ENCODE measurements around the gene ACBD3. TPM values are rescaled to one million over a fixed set of nuclear protein-coding genes. Genes with fewer than 3 reads are reported as not detected.

ACBD3 gene
- total RNA-seq, 6 experiments from 2014 or later = 14.6 to 23.6 (median 17.5) TPM

DNA sequence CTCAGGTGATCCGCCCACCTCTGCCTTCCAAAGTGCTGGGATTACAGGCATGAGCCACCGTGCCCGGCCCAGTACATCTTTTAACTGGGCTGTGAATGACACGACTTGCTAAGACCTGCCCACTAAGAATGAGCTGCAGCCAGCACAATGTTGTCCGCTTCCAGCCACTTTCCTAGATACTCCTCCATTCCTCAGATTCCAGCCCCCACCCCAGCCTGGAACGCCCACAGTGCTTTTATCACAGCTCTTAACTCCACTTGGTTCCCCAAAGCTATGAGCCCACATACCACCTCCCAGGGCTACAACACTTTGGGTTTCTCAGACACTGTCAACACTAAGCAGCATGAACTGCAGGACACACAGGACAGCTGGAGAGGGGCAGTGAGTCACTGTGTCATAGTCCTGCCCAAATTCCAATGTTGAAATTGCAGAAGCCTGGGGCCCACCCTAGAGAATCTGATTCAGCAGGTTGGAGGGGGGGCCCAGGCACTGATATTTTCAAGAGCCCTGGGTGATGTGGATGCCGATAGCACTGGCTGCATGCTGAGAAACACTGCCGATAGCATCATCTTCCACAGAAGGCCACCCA, 58.0 kb downstream of the ACBD3 start:
- WGBS (ENCODE audit: insufficient coverage, low coverage, low lambda C conversion rate, missing lambda C conversion rate) = 82% methylated on average over 4 of the region's 8 CpGs
- ATAC-seq (peak in 1 of 4 donors; percentile 38), DNase-seq (no peak)
- no peaks in the 10 kb centered on the region for H3K9me3 ChIP-seq
- peaks cover 0 to 8% (median 0%) of the 10 kb centered on the region in 4 donors for H3K4me1 ChIP-seq
- no peak for TF ChIP-seq POLR2A (IDR thresholded peaks at IDR 0.05)
- TF ChIP-seq, protein P1, sequence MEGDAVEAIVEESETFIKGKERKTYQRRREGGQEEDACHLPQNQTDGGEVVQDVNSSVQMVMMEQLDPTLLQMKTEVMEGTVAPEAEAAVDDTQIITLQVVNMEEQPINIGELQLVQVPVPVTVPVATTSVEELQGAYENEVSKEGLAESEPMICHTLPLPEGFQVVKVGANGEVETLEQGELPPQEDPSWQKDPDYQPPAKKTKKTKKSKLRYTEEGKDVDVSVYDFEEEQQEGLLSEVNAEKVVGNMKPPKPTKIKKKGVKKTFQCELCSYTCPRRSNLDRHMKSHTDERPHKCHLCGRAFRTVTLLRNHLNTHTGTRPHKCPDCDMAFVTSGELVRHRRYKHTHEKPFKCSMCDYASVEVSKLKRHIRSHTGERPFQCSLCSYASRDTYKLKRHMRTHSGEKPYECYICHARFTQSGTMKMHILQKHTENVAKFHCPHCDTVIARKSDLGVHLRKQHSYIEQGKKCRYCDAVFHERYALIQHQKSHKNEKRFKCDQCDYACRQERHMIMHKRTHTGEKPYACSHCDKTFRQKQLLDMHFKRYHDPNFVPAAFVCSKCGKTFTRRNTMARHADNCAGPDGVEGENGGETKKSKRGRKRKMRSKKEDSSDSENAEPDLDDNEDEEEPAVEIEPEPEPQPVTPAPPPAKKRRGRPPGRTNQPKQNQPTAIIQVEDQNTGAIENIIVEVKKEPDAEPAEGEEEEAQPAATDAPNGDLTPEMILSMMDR (IDR thresholded peaks at IDR 0.05) = no peak
- no peaks in the 10 kb centered on the region for H3K36me3 ChIP-seq
- H3K27me3 ChIP-seq = no peaks in the 10 kb centered on the region
- intact Hi-C loops (cut with DNase I) = no loop called here
- H3K27ac ChIP-seq = no peak overlapping the region
- H3K4me3 ChIP-seq = no peak overlapping the region

DNA sequence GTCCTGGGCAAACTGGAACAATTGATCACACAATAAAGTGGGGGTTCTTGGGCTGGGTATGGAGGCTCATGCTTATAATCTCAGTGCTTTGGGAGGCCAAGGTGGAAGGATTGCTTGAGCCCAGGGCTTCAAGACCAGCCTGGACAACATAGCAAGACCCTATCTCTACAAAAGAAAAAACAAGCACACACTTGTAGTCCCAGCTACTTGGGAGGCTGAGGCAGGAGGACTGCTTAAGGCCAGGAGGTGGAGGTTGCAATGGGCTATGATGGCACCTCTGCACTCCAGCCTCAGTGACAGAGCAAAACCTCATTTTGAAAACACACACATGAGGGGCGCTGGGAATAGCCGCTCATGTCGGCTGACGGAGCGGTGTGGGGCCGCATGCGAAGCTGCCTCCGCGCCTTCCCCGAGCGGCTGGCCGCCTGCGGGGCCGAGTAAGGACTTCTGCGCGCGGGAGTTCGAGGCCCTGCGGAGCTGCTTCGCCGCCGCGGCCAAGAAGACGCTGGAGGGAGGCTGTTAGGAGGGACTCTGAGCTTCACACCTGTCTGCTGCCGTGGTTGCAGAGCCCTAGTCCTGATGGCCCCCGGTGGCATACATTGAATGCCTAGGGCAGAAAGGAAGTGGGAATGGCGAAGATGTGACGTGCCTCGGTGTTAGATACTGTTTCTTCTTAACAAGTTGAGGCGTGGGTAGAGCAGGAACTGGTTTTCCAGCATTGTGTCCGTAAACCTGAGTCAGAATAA, 59.5 kb downstream of the ACBD3 start:
- 65% methylated on average over 5 of the region's 31 CpGs for WGBS (ENCODE audit: insufficient coverage, low coverage, low lambda C conversion rate, missing lambda C conversion rate)

DNA sequence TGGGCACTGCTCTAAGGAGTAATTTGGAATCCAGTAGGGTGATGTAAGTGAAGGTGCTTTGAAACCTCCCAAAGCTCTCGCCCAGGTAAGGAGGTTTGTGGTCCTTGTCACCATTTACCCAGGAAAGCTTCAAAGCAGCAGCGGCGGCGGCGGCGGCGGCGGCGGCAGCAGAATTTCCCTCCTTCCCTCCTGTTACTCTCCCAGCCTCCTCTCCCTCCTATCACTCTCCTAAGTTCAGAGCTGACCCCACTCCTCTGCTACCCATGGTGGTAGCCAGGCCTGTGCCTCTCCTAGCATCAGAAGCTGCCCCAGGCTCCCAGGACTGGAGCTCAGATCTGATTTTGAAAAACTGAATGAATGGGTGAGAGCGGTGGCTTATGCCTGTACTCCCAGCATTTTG, 60.7 kb downstream of the ACBD3 start:
- Histone ChIP-seq H3K27me3 (no peaks in the 10 kb centered on the region), H3K9me3 (no peaks in the 10 kb centered on the region), H3K4me3 (no peak overlapping the region), H3K27ac (no peak overlapping the region), H3K4me1 (peaks cover 0 to 8% (median 0%) of the 10 kb centered on the region in 4 donors), H3K36me3 (no peaks in the 10 kb centered on the region)
- ATAC-seq = no peak
- 74% methylated on average over 3 of the region's 10 CpGs for WGBS (ENCODE audit: insufficient coverage, low coverage, low lambda C conversion rate, missing lambda C conversion rate)
- TF ChIP-seq, protein P1 (IDR thresholded peaks at IDR 0.05) = no peak
- no peak for TF ChIP-seq POLR2A (IDR thresholded peaks at IDR 0.05)
- intact Hi-C loops (cut with DNase I) = no loop called here
- DNase-seq = no peak

More for the DNA sequence above, 59.5 kb downstream of the ACBD3 start:
- no peak for DNase-seq
- intact Hi-C loops (cut with DNase I) = no loop called here
- H3K27ac ChIP-seq = no peak overlapping the region
- ATAC-seq = no peak
- TF ChIP-seq POLR2A (IDR thresholded peaks at IDR 0.05) = no peak
- TF ChIP-seq, protein P1 (IDR thresholded peaks at IDR 0.05) = no peak
- H3K36me3 ChIP-seq = no peaks in the 10 kb centered on the region
- H3K4me1 ChIP-seq = peaks cover 0 to 8% (median 0%) of the 10 kb centered on the region in 4 donors
- no peaks in the 10 kb centered on the region for H3K27me3 ChIP-seq
- no peak overlapping the region for H3K4me3 ChIP-seq
- no peaks in the 10 kb centered on the region for H3K9me3 ChIP-seq

DNA sequence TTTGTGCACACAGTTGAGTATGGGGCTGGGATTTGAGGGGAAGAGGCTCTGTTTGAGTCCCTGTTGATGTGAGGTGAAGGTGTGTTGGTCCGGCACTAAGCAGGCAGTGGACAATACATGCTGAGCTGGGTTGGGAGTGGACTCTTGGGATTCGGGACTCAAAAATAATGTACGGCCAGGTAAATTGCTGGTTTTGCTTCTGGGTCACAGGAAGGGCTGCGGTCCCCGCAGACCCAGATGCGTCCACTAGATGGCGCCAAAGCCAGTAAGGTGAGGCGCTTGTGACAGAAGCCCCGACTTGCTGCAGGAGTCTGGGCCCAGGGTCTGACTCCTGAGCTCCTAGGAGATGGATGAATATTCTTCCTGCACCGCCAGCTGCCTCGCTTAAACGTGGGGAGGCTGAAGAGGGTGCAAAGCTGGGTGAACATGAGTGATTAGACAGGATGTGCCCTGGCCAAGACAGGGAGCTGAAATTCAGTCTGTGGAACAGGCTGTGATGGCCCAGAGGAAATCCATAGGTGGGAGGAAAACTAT, 61.4 kb downstream of the ACBD3 start:
- peaks cover 0 to 8% (median 0%) of the 10 kb centered on the region in 4 donors for H3K4me1 ChIP-seq

More for the DNA sequence above, 61.4 kb downstream of the ACBD3 start:
- Histone ChIP-seq H3K36me3 (no peaks in the 10 kb centered on the region), H3K9me3 (no peaks in the 10 kb centered on the region), H3K4me3 (no peak overlapping the region), H3K27ac (no peak overlapping the region), H3K27me3 (no peaks in the 10 kb centered on the region)
- DNase-seq (peak; percentile 86 to 87 (median 86)), ATAC-seq (peak; percentile 55 to 76 (median 74))
- TF ChIP-seq, protein P1 (IDR thresholded peaks at IDR 0.05) = peak; percentile 90 to 98 (median 95)
- TF ChIP-seq POLR2A (IDR thresholded peaks at IDR 0.05) = no peak
- intact Hi-C loops (cut with DNase I) = no loop called here
- WGBS (ENCODE audit: insufficient coverage, low coverage, low lambda C conversion rate, missing lambda C conversion rate) = 1% methylated on average over 12 of the region's 12 CpGs

Data from right lobe of liver (tissue), 6 donors.